NCI-H526 treated with DMSO at 0.1 percent for 48 hours (cell line): ENCODE data around the gene INPP5F.
A peak's percentile ranks its signal among the peaks of the same experiment; 100 is the strongest.
"Not testable (repeated sequence)": the region's sequence is repeated elsewhere in the genome, so short reads cannot be mapped to it uniquely, and the experiment has no call there.

Experiments
- DNase-seq: peaks from one replicate; lab custom pipeline; 2025; lab: John Stamatoyannopoulos, UW

The INPP5F gene

GRCh38 chr10:119777686-119778085 is 51.8 kb downstream of the INPP5F start:
- no peak for DNase-seq

- DNase-seq = no peak
Measured at GRCh38 chr10:119778776-119779445, 53.1 kb downstream of the INPP5F start.

GRCh38 chr10:119780879-119781480 is 55.1 kb downstream of the INPP5F start:
- no peak for DNase-seq

GRCh38 chr10:119781498-119781897 is 55.6 kb downstream of the INPP5F start:
- no peak for DNase-seq

- no peak for DNase-seq
Measured at GRCh38 chr10:119782981-119783664, 57.3 kb downstream of the INPP5F start.

- DNase-seq = no peak
Measured at GRCh38 chr10:119783665-119784027, 57.8 kb downstream of the INPP5F start.

- DNase-seq = no peak
Measured at GRCh38 chr10:119784340-119785067, 58.7 kb downstream of the INPP5F start.

- DNase-seq = peak; percentile 57
Measured at GRCh38 chr10:119786117-119786769, 60.4 kb downstream of the INPP5F start.

GRCh38 chr10:119795101-119795500 is 69.3 kb downstream of the INPP5F start:
- not testable (repeated sequence) for DNase-seq

GRCh38 chr10:119796039-119796438 is 70.2 kb downstream of the INPP5F start:
- DNase-seq = no peak

- peak; percentile 7 for DNase-seq
Measured at GRCh38 chr10:119801176-119801575, 75.3 kb downstream of the INPP5F start.

- no peak for DNase-seq
Measured at GRCh38 chr10:119801998-119802538, 76.2 kb downstream of the INPP5F start.

GRCh38 chr10:119803264-119803663 is 77.4 kb downstream of the INPP5F start:
- DNase-seq = no peak

GRCh38 chr10:119805702-119806230 is 79.9 kb downstream of the INPP5F start:
- DNase-seq = no peak

- no peak for DNase-seq
Measured at GRCh38 chr10:119806334-119807130, 80.7 kb downstream of the INPP5F start.

GRCh38 chr10:119807960-119808697 is 82.3 kb downstream of the INPP5F start:
- DNase-seq = no peak

GRCh38 chr10:119811122-119811521 is 85.3 kb downstream of the INPP5F start:
- no peak for DNase-seq

- DNase-seq = no peak
Measured at GRCh38 chr10:119812684-119813083, 86.8 kb downstream of the INPP5F start.

- no peak for DNase-seq
Measured at GRCh38 chr10:119815671-119816070, 89.8 kb downstream of the INPP5F start.
